Neuronal stem cell (in vitro differentiated cells): Measurements from ENCODE around the gene SPDL1.

Experiments used
- DNase-seq: peaks from one replicate; pipeline ENCODE4 v3.0.0-alpha.2; 2013; ENCODE audit warnings: low spot score
- H2AFZ ChIP-seq: one replicate; pipeline ENCODE4 v1.6.1; 2013; ENCODE audit warnings: mild to moderate bottlenecking, low read length, inconsistent platforms
- H2AK5ac ChIP-seq: 2 replicates; pipeline ENCODE4 v1.6.1; 2013; ENCODE audit warnings: low read depth, mild to moderate bottlenecking, inconsistent platforms, low read length, moderate library complexity, mixed read lengths
- H2BK120ac ChIP-seq: 2 replicates; pipeline ENCODE4 v1.6.1; 2013; ENCODE audit warnings: low read depth, mild to moderate bottlenecking, inconsistent platforms, low read length, moderate library complexity, mixed read lengths
- H2BK12ac ChIP-seq: one replicate; pipeline ENCODE4 v1.6.1; 2013; ENCODE audit warnings: low read length, inconsistent platforms
- H2BK15ac ChIP-seq: 2 replicates; pipeline ENCODE4 v1.6.1; 2013; ENCODE audit warnings: mild to moderate bottlenecking, low read length, inconsistent platforms, mixed read lengths
- H2BK5ac ChIP-seq: one replicate; pipeline ENCODE4 v1.6.1; 2013; ENCODE audit warnings: inconsistent platforms, mild to moderate bottlenecking, low read length, moderate library complexity
- H3K14ac ChIP-seq: one replicate; pipeline ENCODE4 v1.6.1; 2013; ENCODE audit warnings: low read length, inconsistent platforms
- H3K18ac ChIP-seq: 2 replicates; pipeline ENCODE4 v1.6.1; 2013; ENCODE audit warnings: low read length, inconsistent platforms
- H3K23ac ChIP-seq: 2 replicates; pipeline ENCODE4 v1.6.1; 2013; ENCODE audit warnings: low read depth, mild to moderate bottlenecking, mixed read lengths, low read length, inconsistent platforms; ENCODE audit not compliant: poor library complexity
- H3K27ac ChIP-seq: replicated peaks from 3 replicates; pipeline ENCODE4 v1.5.1; 2013; ENCODE audit warnings: low read length, inconsistent platforms
- H3K27me3 ChIP-seq, 3 experiments: 2 replicates each; pipeline ENCODE4 v1.6.1; 2013; ENCODE audit warnings: low read length in 3 of 3, mild to moderate bottlenecking in 2 of 3, inconsistent platforms in 1 of 3, low read depth in 1 of 3, mixed read lengths in 1 of 3, moderate library complexity in 1 of 3; ENCODE audit not compliant: control insufficient read depth in 3 of 3, insufficient read depth in 3 of 3
- H3K36me3 ChIP-seq, 2 donors: replicated peaks in 1 of 2; 2 replicates each; pipeline ENCODE4 v1.6.1; 2013; ENCODE audit warnings: low read length in 2 of 2; ENCODE audit not compliant: control insufficient read depth in 2 of 2, insufficient read depth in 2 of 2
- H3K4ac ChIP-seq: 2 replicates; pipeline ENCODE4 v1.6.1; 2013; ENCODE audit warnings: inconsistent platforms, mild to moderate bottlenecking, low read length, moderate library complexity
- H3K4me1 ChIP-seq, 2 donors: 1 replicate in 1 of 2; 2 replicates in 1 of 2; pipeline ENCODE4 v1.6.1; 2013; ENCODE audit warnings: low read length in 2 of 2, low read depth in 1 of 2; ENCODE audit not compliant: control insufficient read depth in 2 of 2, insufficient read depth in 1 of 2
- H3K4me2 ChIP-seq: one replicate; pipeline ENCODE4 v1.6.1; 2013; ENCODE audit warnings: mild to moderate bottlenecking, low read length, inconsistent platforms; ENCODE audit not compliant: insufficient read depth, poor library complexity, severe bottlenecking
- H3K4me3 ChIP-seq, 2 donors: 2 replicates each; pipeline ENCODE4 v1.5.1; 2013; ENCODE audit warnings: low read length in 2 of 2, mild to moderate bottlenecking in 2 of 2, inconsistent platforms in 1 of 2, moderate library complexity in 1 of 2
- H3K79me1 ChIP-seq: one replicate; pipeline ENCODE4 v1.6.1; 2013; ENCODE audit warnings: low read depth, mild to moderate bottlenecking, inconsistent platforms, low read length, moderate library complexity
- H3K9ac ChIP-seq: one replicate; pipeline ENCODE4 v1.6.1; 2013; ENCODE audit warnings: mild to moderate bottlenecking, low read depth, low read length, inconsistent platforms; ENCODE audit not compliant: poor library complexity
- H3K9me3 ChIP-seq, 2 donors: replicated peaks in 1 of 2; 2 replicates each; pipeline versions ENCODE3 to v1.6.1; 2013; ENCODE audit warnings: low read length in 2 of 2, mild to moderate bottlenecking in 2 of 2, inconsistent platforms in 1 of 2, low read depth in 1 of 2, mixed read lengths in 1 of 2, moderate library complexity in 1 of 2; ENCODE audit not compliant: control insufficient read depth in 2 of 2, insufficient read depth in 1 of 2
- H4K8ac ChIP-seq: one replicate; pipeline ENCODE4 v1.6.1; 2013; ENCODE audit warnings: low read depth, mild to moderate bottlenecking, inconsistent platforms, low read length, moderate library complexity
- H4K91ac ChIP-seq: one replicate; pipeline ENCODE4 v1.6.1; 2013; ENCODE audit warnings: low read length, low read depth, mild to moderate bottlenecking, inconsistent platforms; ENCODE audit not compliant: poor library complexity
- WGBS, 2 donors: extraction: QIAGEN DNeasy Blood & Tissue Kit; methylation state at CpG; one replicate each; pipeline ENCODE4 v1.1.7; 2013; ENCODE audit warnings: missing lambda C conversion rate in 2 of 2, mixed read lengths in 1 of 2; ENCODE audit not compliant: insufficient read length in 2 of 2, insufficient replicate concordance in 1 of 2; ENCODE audit errors: extremely low coverage in 2 of 2; 5-methylcytosine and 5-hydroxymethylcytosine counted together

The SPDL1 gene

DNA sequence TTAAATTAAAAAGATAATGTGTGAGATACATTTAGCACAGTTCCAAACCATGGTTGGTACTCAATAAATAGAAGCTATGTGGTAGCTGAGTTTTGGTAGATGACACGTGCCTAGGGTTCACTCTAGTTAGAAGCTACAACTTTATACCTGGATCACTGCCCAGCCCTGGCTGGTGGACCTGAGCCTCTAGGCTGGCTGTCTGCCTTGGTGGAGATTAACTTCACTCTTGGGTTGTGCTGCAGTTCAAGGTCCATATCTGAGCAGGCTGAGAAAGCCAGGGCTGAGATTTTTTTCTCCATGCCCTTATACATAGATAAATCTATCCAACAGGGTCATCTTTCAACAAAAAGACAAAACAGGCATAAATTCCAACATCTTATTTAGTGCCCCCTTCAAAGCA is 44.6 kb upstream of the SPDL1 start:
- DNase-seq = no peak
- no peak overlapping the region for H3K4me3 ChIP-seq
- H2BK120ac ChIP-seq = no peak overlapping the region
- H4K8ac ChIP-seq = no peak overlapping the region
- no peaks in the 10 kb centered on the region for H3K4me1 ChIP-seq
- H2BK5ac ChIP-seq = no peak overlapping the region
- no peak overlapping the region for H3K14ac ChIP-seq
- H2AFZ ChIP-seq = no peak overlapping the region
- no peak overlapping the region for H4K91ac ChIP-seq
- H3K18ac ChIP-seq = no peak overlapping the region
- H3K4ac ChIP-seq = no peak overlapping the region
- H3K27ac ChIP-seq = no peak overlapping the region
- H3K79me1 ChIP-seq = no peaks in the 10 kb centered on the region
- no peak overlapping the region for H2BK15ac ChIP-seq
- WGBS, 2 donors = no CpG with 5 or more reads among the region's 1 CpG
- H3K9me3 ChIP-seq = no peaks in the 10 kb centered on the region
- H3K27me3 ChIP-seq = no peaks in the 10 kb centered on the region
- no peak overlapping the region for H2BK12ac ChIP-seq
- H3K9ac ChIP-seq = no peak overlapping the region
- H3K36me3 ChIP-seq = no peaks in the 10 kb centered on the region
- no peak overlapping the region for H2AK5ac ChIP-seq
- H3K23ac ChIP-seq = no peak overlapping the region
- no peak overlapping the region for H3K4me2 ChIP-seq

DNA sequence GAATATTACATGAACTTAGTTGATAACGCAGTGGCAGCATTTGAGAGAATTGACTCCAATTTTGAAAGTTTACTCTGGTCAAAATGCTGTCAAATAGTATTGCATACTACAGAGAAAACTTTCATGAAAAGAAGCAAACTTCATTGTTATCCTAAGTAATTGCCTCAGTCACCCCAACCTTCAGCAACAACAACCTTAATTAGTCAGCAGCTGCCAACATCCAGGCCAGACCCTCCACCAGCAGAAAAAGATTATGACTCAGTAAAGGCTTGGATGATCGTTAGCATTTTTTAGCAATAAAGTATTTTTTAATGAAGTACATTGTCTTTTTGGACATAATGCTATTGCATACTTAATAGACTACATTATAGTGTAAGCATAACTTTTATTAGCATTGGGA is 40.8 kb upstream of the SPDL1 start:
- no peak overlapping the region for H4K8ac ChIP-seq
- no CpG with 5 or more reads among the region's 2 CpGs for WGBS, 2 donors
- no peak overlapping the region for H3K18ac ChIP-seq

GRCh38 chr5:169544264-169544950 is 39.2 kb upstream of the SPDL1 start:
- Histone ChIP-seq H2BK5ac (no peak overlapping the region), H2BK120ac (no peak overlapping the region), H2BK15ac (no peak overlapping the region), H3K23ac (no peak overlapping the region), H2AFZ (no peak overlapping the region), H3K79me1 (no peaks in the 10 kb centered on the region), H3K4me2 (no peak overlapping the region), H3K4ac (no peak overlapping the region), H2AK5ac (no peak overlapping the region), H3K36me3 (no peaks in the 10 kb centered on the region), H2BK12ac (no peak overlapping the region), H3K9me3 (no peaks in the 10 kb centered on the region), H3K9ac (no peak overlapping the region), H3K4me1 (no peaks in the 10 kb centered on the region), H3K4me3 (no peak overlapping the region), H4K91ac (no peak overlapping the region), H3K27ac (no peak overlapping the region), H3K18ac (no peak overlapping the region), H4K8ac (no peak overlapping the region), H3K14ac (no peak overlapping the region), H3K27me3 (peaks cover 0 to 5% (median 0%) of the 10 kb centered on the region in 3 experiments)
- no peak for DNase-seq
- no CpG with 5 or more reads among the region's 2 CpGs for WGBS, 2 donors

More for the DNA sequence above, 40.8 kb upstream of the SPDL1 start:
- Histone ChIP-seq H3K4me3 (no peak overlapping the region), H2BK12ac (no peak overlapping the region), H3K23ac (no peak overlapping the region), H2AFZ (no peak overlapping the region), H2BK5ac (no peak overlapping the region), H3K4me1 (no peaks in the 10 kb centered on the region), H4K91ac (no peak overlapping the region), H3K14ac (no peak overlapping the region), H3K36me3 (no peaks in the 10 kb centered on the region), H3K27me3 (no peaks in the 10 kb centered on the region), H3K4ac (no peak overlapping the region), H2BK15ac (no peak overlapping the region), H3K4me2 (no peak overlapping the region), H2BK120ac (no peak overlapping the region), H2AK5ac (no peak overlapping the region), H3K9ac (no peak overlapping the region), H3K79me1 (no peaks in the 10 kb centered on the region), H3K27ac (no peak overlapping the region), H3K9me3 (no peaks in the 10 kb centered on the region)
- DNase-seq = no peak

- Histone ChIP-seq H3K14ac (no peak overlapping the region), H3K18ac (no peak overlapping the region), H3K27me3 (peaks cover 0 to 10% (median 0%) of the 10 kb centered on the region in 3 experiments), H3K4me2 (no peak overlapping the region), H2BK5ac (no peak overlapping the region), H3K27ac (no peak overlapping the region), H2AK5ac (no peak overlapping the region), H3K4ac (no peak overlapping the region), H2BK12ac (no peak overlapping the region), H4K91ac (no peak overlapping the region), H2BK120ac (no peak overlapping the region), H2AFZ (no peak overlapping the region), H3K4me3 (no peak overlapping the region), H3K9me3 (no peaks in the 10 kb centered on the region), H3K36me3 (no peaks in the 10 kb centered on the region), H3K79me1 (no peaks in the 10 kb centered on the region), H3K23ac (no peak overlapping the region), H3K4me1 (no peaks in the 10 kb centered on the region), H4K8ac (no peak overlapping the region), H3K9ac (no peak overlapping the region), H2BK15ac (no peak overlapping the region)
- no CpG with 5 or more reads among the region's 1 CpG for WGBS, 2 donors
- no peak for DNase-seq
Measured at GRCh38 chr5:169545762-169546161, 37.8 kb upstream of the SPDL1 start.
